ENCODE data around the gene TMEM151A. TPM values are rescaled to one million over a fixed set of nuclear protein-coding genes. Genes with fewer than 3 reads are reported as not detected.
A peak's percentile ranks its signal among the peaks of the same experiment; 100 is the strongest.

The TMEM151A gene
- polyA plus RNA-seq, 3 donors from 2014 or later, result not detected

- no peaks in the 10 kb centered on the region for H3K9me3 Mint-ChIP-seq
- H3K4me1 Mint-ChIP-seq, result peaks cover 18 to 37% of the 10 kb centered on the region in 2 donors
- DNase-seq, result no peak
- peak overlapping the region in 4 of 5 donors; percentile 41 to 67 (median 60) for H3K4me3 Mint-ChIP-seq
- H3K27ac Mint-ChIP-seq, result peak overlapping the region in 5 of 6 donors; percentile 39 to 87 (median 59)
- peaks cover 13 to 28% (median 22%) of the 10 kb centered on the region in 3 donors for H3K27me3 Mint-ChIP-seq (ENCODE audit: low read depth in 3 of 3)
- peaks cover 0 to 2% (median 0%) of the 10 kb centered on the region in 3 donors for H3K36me3 Mint-ChIP-seq
Observed at GRCh38 chr11:66281776-66282467, 9.8 kb upstream of the TMEM151A start.

- peak overlapping the region in 5 of 6 donors; percentile 39 to 87 (median 59) for H3K27ac Mint-ChIP-seq
- H3K9me3 Mint-ChIP-seq, result no peaks in the 10 kb centered on the region
- no peaks in the 10 kb centered on the region for H3K36me3 Mint-ChIP-seq
- peak; percentile 96 to 97 (median 96) for DNase-seq
- H3K4me1 Mint-ChIP-seq, result peaks cover 19 to 34% of the 10 kb centered on the region in 2 donors
- H3K4me3 Mint-ChIP-seq, result peak overlapping the region in 4 of 5 donors; percentile 41 to 67 (median 60)
- H3K27me3 Mint-ChIP-seq (ENCODE audit: low read depth in 3 of 3), result peaks cover 10 to 28% (median 22%) of the 10 kb centered on the region in 3 donors
Observed at GRCh38 chr11:66282468-66283455, 8.9 kb upstream of the TMEM151A start.

- H3K4me3 Mint-ChIP-seq, result no peak overlapping the region
- H3K4me1 Mint-ChIP-seq, result peaks cover 24 to 40% of the 10 kb centered on the region in 2 donors
- peaks cover 10 to 27% (median 24%) of the 10 kb centered on the region in 3 donors for H3K27me3 Mint-ChIP-seq (ENCODE audit: low read depth in 3 of 3)
- H3K36me3 Mint-ChIP-seq, result no peaks in the 10 kb centered on the region
- no peaks in the 10 kb centered on the region for H3K9me3 Mint-ChIP-seq
- DNase-seq, result no peak
- H3K27ac Mint-ChIP-seq, result peak overlapping the region in 1 of 6 donors; percentile 39
Observed at GRCh38 chr11:66283461-66284105, 8.1 kb upstream of the TMEM151A start.

- H3K4me1 Mint-ChIP-seq, result peaks cover 31 to 40% of the 10 kb centered on the region in 2 donors
- peaks cover 0 to 3% (median 0%) of the 10 kb centered on the region in 3 donors for H3K36me3 Mint-ChIP-seq
- H3K4me3 Mint-ChIP-seq, result no peak overlapping the region
Observed at GRCh38 chr11:66284526-66285078, 7.1 kb upstream of the TMEM151A start.

DNA sequence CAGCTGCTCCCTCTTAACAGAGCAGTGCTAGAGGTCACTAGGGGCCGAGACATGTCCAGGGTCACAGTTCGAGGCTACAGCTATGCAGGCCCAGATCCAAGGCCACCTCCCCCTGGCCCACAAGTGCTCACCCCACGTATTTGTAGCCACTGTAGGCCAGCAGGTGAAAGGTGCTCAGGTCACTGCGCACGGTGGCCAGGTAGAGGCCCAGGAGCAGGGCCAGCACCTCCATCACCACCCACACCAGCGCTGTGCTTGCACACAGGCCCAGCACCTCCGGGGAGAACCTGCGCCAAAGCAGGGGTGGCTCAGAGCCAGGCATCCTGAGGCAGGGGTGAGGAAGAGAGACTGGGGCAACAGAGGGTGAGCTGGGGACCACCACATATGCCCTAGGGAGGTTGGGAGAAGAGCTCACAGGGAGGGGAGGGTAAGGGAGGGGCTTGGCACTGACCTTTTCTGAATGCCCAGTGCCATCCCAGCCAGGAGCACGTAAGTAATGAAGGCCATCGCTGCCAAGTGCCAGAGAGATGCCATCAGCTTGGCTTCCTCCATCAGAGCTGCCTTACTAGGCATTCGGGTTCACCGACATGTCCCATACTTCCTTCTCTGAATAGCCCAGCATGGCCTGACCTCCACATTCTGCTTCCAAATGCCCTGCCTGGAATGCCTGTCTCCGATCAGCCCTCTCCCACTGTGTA, 6.3 kb upstream of the TMEM151A start:
- Mint-ChIP-seq H3K9me3 (no peaks in the 10 kb centered on the region), H3K36me3 (peaks cover 0 to 3% (median 0%) of the 10 kb centered on the region in 3 donors), H3K4me3 (no peak overlapping the region), H3K4me1 (peaks cover 39 to 47% of the 10 kb centered on the region in 2 donors), H3K27ac (peak overlapping the region in 1 of 6 donors; percentile 67), H3K27me3 (ENCODE audit: low read depth in 3 of 3) (peaks cover 14 to 30% (median 24%) of the 10 kb centered on the region in 3 donors)
- no peak for DNase-seq

More at GRCh38 chr11:66284526-66285078, 7.1 kb upstream of the TMEM151A start:
- H3K27me3 Mint-ChIP-seq (ENCODE audit: low read depth in 3 of 3), result peaks cover 12 to 27% (median 25%) of the 10 kb centered on the region in 3 donors
- H3K9me3 Mint-ChIP-seq, result no peaks in the 10 kb centered on the region
- peak overlapping the region in 1 of 6 donors; percentile 13 for H3K27ac Mint-ChIP-seq
- DNase-seq, result no peak

- Mint-ChIP-seq H3K4me3 (peak overlapping the region in 4 of 5 donors; percentile 13 to 77 (median 37)), H3K9me3 (no peaks in the 10 kb centered on the region), H3K27ac (peak overlapping the region in 1 of 6 donors; percentile 39), H3K36me3 (peaks cover 0 to 3% (median 0%) of the 10 kb centered on the region in 3 donors), H3K4me1 (peaks cover 45 to 47% of the 10 kb centered on the region in 2 donors), H3K27me3 (ENCODE audit: low read depth in 3 of 3) (peaks cover 14 to 27% (median 23%) of the 10 kb centered on the region in 3 donors)
- no peak for DNase-seq
Observed at GRCh38 chr11:66286699-66287098, 5.0 kb upstream of the TMEM151A start.

GRCh38 chr11:66287211-66287888, 4.3 kb upstream of the TMEM151A start:
- Mint-ChIP-seq H3K4me1 (peaks cover 40 to 44% of the 10 kb centered on the region in 2 donors), H3K4me3 (peak overlapping the region; percentile 59 to 88 (median 73)), H3K36me3 (peaks cover 0 to 3% (median 0%) of the 10 kb centered on the region in 3 donors), H3K9me3 (no peaks in the 10 kb centered on the region), H3K27ac (peak overlapping the region in 5 of 6 donors; percentile 12 to 74 (median 49)), H3K27me3 (ENCODE audit: low read depth in 3 of 3) (peaks cover 10 to 24% (median 19%) of the 10 kb centered on the region in 3 donors)
- DNase-seq, result no peak

DNA sequence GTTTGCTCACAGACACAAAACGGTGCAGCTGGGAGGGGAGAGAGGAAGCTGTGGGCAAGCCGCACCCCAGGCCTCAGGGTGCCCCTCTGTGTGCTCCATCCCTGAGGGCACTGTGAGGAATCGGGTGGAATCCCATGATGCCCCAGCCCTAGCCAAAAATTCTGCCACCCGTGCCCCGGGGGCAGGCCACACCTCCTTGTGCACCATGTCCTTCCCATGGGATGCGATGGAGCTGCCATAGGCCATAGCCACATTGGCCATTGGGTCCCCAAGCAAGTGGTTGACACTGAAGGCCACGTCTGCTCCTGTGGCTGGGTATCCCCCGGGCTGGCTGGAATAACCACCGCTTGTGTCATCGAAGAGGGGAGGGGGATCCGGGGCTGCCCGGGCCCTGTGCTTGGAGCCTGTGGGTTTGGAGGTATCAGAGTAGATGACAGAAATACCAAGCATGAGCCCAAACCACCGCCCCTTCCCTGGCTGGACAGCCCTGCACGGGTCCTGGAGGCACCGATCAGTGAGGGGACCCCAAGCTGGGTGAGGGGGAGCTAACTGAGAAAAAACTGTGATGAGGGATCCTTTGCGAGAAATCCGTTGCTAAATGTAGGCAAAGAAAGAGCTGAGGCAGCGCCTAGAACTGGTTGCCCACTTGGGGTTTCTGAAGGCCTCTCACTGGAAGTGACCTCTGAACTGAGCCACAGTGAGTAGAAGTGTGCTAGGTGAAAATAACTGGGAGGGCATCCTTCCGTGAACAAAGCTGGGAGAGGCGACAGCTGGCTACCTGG, 3.6 kb upstream of the TMEM151A start:
- Mint-ChIP-seq H3K9me3 (no peaks in the 10 kb centered on the region), H3K36me3 (peaks cover 0 to 4% (median 3%) of the 10 kb centered on the region in 3 donors), H3K4me3 (peak overlapping the region; percentile 86 to 94 (median 92)), H3K27me3 (ENCODE audit: low read depth in 3 of 3) (peaks cover 7 to 20% (median 17%) of the 10 kb centered on the region in 3 donors), H3K27ac (peak overlapping the region; percentile 75 to 94 (median 81)), H3K4me1 (peaks cover 37 to 40% of the 10 kb centered on the region in 2 donors)
- DNase-seq, result no peak

DNA sequence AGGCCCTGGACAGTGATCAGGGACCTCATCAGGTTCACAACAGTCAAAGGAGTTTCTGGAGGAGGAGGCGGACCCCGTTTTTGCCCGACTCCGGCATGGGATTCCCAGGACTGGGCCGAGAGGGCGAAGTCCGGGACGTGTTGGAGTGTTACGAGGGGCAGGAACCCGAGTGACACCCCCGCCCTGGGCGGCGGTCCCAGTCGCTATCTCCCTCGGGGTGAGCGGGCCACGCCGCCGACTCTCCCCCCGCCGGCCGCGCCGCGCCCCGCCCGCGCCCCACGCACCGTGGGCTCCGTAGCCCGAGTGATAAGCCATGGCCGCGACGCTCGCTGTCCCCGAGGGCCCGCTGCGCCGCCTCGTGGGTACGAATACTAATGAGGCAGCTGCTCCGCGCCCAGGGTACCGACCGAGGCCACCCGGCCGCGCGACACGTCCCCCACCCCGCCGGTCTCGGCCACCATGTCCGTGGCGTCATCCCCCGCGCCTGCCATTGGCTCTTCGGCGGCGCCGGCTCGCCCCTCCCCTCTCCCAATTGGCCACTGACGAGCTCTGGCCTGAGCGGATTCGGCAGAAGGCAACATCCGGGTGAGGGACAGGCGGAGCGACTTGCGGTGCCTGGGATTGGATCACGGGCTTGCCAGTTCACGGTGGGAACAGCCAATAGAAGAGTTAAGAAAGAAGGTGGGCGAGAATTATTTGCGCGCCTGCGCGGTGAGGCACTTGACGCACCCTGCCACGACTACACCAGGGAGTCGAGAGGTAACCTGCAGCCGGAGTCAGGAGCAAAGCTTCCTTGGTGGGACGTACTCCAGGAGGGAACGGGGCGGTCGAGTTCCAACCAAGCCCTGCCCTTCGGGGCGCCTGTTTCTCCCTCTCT, 2.8 kb upstream of the TMEM151A start, which contains the start of gene YIF1A:
TSS of gene YIF1A (minus strand) at position 473 of the 877 bp plus-strand sequence. CDS start at position 315, 158 bp downstream.
- H3K27ac Mint-ChIP-seq, result peak within 1 kb of the TSS; percentile 78 to 94 (median 88)
- peak; percentile 98 to 99 (median 99) for DNase-seq
- H3K4me1 Mint-ChIP-seq, result peaks cover 35 to 37% of the 10 kb centered on the region in 2 donors
- peak within 1 kb of the TSS; percentile 86 to 94 (median 92) for H3K4me3 Mint-ChIP-seq
- H3K9me3 Mint-ChIP-seq, result no peaks in the 10 kb centered on the region
- H3K36me3 Mint-ChIP-seq, result peaks cover 0 to 4% (median 3%) of the 10 kb centered on the region in 3 donors
- peaks cover 10 to 21% (median 15%) of the 10 kb centered on the region in 3 donors for H3K27me3 Mint-ChIP-seq (ENCODE audit: low read depth in 3 of 3)

- peaks cover 35 to 37% of the 10 kb centered on the region in 2 donors for H3K4me1 Mint-ChIP-seq
- peaks cover 0 to 4% (median 3%) of the 10 kb centered on the region in 3 donors for H3K36me3 Mint-ChIP-seq
- H3K4me3 Mint-ChIP-seq, result peak overlapping the region; percentile 86 to 94 (median 92)
- peaks cover 0 to 2% (median 0%) of the 10 kb centered on the region in 6 donors for H3K9me3 Mint-ChIP-seq
- peaks cover 10 to 21% (median 15%) of the 10 kb centered on the region in 3 donors for H3K27me3 Mint-ChIP-seq (ENCODE audit: low read depth in 3 of 3)
- peak overlapping the region; percentile 78 to 91 (median 88) for H3K27ac Mint-ChIP-seq
- DNase-seq, result peak in 1 of 3 donors; percentile 78
Observed at GRCh38 chr11:66289548-66290329, 2.0 kb upstream of the TMEM151A start.
